ENCODE measurements around the gene OTOA. TPM values are rescaled to one million over a fixed set of nuclear protein-coding genes. Genes with fewer than 3 reads are reported as not detected.
"Not testable (repeated sequence)": the region's sequence is repeated elsewhere in the genome, so short reads cannot be mapped to it uniquely, and the experiment has no call there.

Gene OTOA
- total RNA-seq, 1 experiment from 2014 or later, result 0.10 TPM

GRCh38 chr16:21637032-21637968 lies 26.5 kb upstream of the OTOA start:
- in situ Hi-C loops (cut with HindIII; ENCODE audit: low sequenced_read_pairs), result no loop called here

DNA sequence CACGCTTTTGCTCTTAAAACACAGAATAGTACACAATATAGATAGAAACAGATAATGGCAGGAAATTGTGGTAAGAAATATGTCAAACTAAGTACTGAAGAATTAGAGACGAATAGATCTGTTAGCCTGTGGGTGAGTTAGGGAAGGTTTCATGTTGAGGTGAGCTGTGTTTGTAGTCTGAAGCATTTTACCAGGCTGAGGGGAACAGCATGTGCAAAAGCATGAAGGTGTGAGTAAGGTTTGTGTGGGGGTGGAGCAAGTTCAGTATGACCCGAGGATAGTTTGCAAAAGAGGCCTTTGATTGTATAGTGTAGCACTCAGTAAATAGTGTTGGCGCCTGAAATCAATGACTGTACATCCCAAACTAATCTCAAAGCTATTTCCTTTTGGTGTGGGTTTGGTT lies 25.2 kb upstream of the OTOA start:
- DNase-seq (ENCODE audit: low spot score), result no peak
- in situ Hi-C loops (cut with HindIII; ENCODE audit: low sequenced_read_pairs), result no loop called here

More at GRCh38 chr16:21637032-21637968, 26.5 kb upstream of the OTOA start:
- no peak for DNase-seq (ENCODE audit: low spot score)

DNA sequence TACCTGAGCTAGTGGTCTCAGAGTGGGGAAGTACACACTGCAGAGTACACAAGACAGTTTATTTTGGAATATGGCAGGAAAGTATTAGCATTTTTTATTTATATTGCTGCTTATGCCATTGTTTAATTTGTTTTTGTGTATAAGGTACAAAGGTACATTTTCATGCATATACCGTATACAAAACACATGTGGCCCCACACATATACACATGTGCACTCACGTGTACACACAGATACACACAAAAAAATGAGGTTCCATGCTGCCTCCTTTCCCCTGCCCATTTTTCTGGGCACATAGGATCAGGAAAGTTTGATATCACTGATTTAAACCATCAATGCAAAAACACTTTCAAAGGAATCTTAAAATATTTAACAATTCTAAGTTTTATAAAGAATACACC lies 24.3 kb upstream of the OTOA start:
- no peak for DNase-seq (ENCODE audit: low spot score)
- in situ Hi-C loops (cut with HindIII; ENCODE audit: low sequenced_read_pairs), result no loop called here

DNA sequence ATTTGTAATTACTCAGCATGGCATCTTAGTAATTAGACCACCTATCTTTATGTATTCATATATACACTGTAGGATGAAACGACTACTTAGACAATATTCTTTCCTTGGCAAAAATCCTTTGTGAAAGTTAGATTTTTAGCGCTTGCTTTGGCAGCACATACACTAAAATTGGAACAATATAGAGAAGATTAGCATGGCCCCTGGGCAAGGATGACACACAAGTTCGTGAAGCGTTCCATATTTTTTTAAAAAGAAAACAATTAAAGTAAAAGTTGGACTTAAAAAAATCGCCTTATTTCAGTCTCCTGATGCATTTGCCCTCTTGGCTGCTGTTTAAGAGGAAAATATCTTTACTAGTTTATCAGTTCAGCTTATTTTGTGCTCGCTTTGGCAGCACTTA lies 21.9 kb upstream of the OTOA start:
- no peak for DNase-seq (ENCODE audit: low spot score)
- in situ Hi-C loops (cut with HindIII; ENCODE audit: low sequenced_read_pairs), result no loop called here

DNA sequence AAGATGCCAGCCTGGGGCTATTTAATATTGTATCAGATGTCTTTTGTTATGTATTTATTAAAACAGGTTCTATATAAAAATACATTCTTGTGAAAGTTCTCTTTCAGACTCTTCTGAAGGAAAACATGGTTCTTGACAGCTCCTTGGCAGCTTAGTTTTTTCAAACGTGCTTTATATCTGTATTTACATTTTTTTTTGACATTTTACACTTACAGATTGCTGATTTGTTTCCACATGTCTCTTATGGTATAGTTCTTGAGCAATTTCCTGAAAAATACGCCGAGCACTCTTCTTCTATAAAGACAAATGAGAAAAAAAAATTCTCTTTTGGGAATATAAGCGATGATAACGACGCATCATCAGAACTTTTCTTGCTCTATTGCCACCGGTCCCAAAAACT lies 20.9 kb upstream of the OTOA start:
- DNase-seq (ENCODE audit: low spot score), result no peak
- in situ Hi-C loops (cut with HindIII; ENCODE audit: low sequenced_read_pairs), result no loop called here

GRCh38 chr16:21643785-21644184 lies 20.0 kb upstream of the OTOA start:
- no peak for DNase-seq (ENCODE audit: low spot score)

GRCh38 chr16:21644674-21645073 lies 19.1 kb upstream of the OTOA start:
- in situ Hi-C loops (cut with HindIII; ENCODE audit: low sequenced_read_pairs), result loop anchor here (5.0 kb wide), 1 partner anchor 43 kb away; no protein-coding TSS in a partner anchor
- no peak for DNase-seq (ENCODE audit: low spot score)

More at GRCh38 chr16:21643785-21644184, 20.0 kb upstream of the OTOA start:
- in situ Hi-C loops (cut with HindIII; ENCODE audit: low sequenced_read_pairs), result no loop called here

DNA sequence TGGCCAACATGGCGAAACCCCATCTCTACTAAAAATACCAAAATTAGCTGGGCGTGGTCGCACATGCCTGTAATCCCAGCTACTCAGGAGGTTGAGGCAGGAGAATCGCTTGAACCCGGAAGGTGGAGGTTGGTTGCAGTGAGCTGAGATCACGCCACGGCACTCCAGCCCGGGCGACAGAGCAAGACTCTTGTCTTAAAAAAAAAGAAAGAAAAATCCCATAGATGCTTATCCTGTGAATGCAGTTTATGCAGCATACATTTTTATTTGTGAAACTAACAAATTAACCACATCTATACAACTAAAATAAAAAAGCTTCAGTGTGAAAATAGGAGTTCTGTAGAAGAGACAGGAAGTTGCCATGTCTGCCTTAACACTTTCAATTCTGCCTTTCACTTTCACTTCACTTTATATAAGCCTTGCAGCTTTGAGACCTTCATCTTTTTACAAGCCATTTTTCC lies 18.5 kb upstream of the OTOA start:
- in situ Hi-C loops (cut with HindIII; ENCODE audit: low sequenced_read_pairs), result loop anchor here (5.0 kb wide), 1 partner anchor 42 kb away; no protein-coding TSS in a partner anchor
- DNase-seq (ENCODE audit: low spot score), result no peak

DNA sequence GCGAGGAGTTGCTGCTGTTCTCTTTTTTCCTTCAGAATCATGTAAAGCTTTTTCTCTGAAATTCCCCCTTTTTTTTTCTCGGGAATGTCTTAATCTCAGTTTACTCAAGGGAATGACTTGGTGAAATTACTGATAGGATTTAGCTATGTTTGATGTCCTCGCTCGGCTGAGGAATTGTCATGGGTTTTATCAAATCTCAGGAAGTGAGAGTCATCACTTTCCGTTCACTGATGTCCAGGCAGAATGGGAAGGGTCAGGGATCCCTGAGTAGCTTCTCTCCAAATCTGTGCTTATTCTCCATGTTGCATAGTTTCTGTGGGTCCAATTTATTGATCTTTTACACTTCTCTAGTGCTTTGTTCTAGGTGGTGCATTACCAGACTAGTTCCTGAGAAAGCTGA lies 17.7 kb upstream of the OTOA start:
- DNase-seq (ENCODE audit: low spot score), result no peak

GRCh38 chr16:21646721-21647561 lies 16.8 kb upstream of the OTOA start:
- in situ Hi-C loops (cut with HindIII; ENCODE audit: low sequenced_read_pairs), result loop anchor here (5.0 kb wide), 1 partner anchor 40 kb away; no protein-coding TSS in a partner anchor
- DNase-seq (ENCODE audit: low spot score), result no peak

More for the DNA sequence above, 17.7 kb upstream of the OTOA start:
- in situ Hi-C loops (cut with HindIII; ENCODE audit: low sequenced_read_pairs), result loop anchor here (5.0 kb wide), 1 partner anchor 41 kb away; no protein-coding TSS in a partner anchor

DNA sequence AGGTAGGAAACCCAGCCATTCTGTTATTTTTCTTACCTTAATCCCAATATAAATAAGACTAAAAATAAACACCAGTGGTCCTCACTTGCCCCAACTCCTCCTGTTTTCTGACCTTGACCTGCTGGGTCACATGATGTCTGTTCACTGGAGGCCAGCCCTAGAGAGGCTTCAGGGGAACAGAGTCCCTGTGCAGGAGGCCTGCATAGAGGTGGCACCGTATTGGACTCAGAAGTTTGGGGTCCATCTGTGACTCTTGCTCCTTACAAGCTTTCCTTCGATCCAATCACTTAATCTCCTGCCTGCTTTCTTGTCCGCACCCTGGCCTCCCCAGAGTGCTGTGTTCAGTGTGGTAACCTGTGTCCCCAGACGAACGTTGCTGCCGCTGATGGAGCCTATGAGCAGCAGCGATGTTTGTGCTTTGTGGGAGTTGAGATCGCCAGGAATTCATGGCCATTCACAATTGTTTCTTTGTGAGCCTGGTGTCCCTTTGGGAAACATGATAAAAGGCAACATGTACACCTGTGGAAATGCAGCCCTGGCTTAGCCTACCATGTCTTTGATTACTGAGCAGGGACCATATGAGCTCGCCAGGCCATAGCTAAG lies 16.1 kb upstream of the OTOA start:
- in situ Hi-C loops (cut with HindIII; ENCODE audit: low sequenced_read_pairs), result loop anchor here (5.0 kb wide), 1 partner anchor 40 kb away; no protein-coding TSS in a partner anchor
- no peak for DNase-seq (ENCODE audit: low spot score)

- in situ Hi-C loops (cut with HindIII; ENCODE audit: low sequenced_read_pairs), result loop anchor here (5.0 kb wide), 1 partner anchor 37 kb away; no protein-coding TSS in a partner anchor
These were observed 13.9 kb upstream of the OTOA start for GRCh38 chr16:21649826-21650406.

DNA sequence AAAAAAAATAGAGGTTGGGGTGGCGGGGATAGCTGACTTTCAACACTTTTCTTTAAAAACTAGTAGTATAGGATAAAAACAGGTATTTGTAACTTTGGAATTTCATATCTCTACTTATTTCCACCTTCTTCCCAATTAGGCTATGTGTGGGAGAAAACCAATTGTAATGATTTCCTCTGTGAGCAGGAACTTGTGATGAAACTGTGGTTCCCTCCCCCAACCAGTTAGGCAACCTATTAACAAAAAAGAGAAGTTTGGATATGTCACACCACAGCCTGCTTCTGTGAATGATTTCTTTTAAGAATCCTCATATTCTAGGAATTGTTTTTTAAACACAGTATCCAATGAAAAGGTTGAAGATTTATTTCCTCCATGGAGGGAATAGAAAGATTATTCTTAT lies 13.2 kb upstream of the OTOA start:
- no peak for DNase-seq (ENCODE audit: low spot score)
- in situ Hi-C loops (cut with HindIII; ENCODE audit: low sequenced_read_pairs), result no loop called here

More at GRCh38 chr16:21649826-21650406, 13.9 kb upstream of the OTOA start:
- not testable (repeated sequence) for DNase-seq (ENCODE audit: low spot score)

GRCh38 chr16:21651515-21651914 lies 12.3 kb upstream of the OTOA start:
- DNase-seq (ENCODE audit: low spot score), result no peak
- in situ Hi-C loops (cut with HindIII; ENCODE audit: low sequenced_read_pairs), result no loop called here

DNA sequence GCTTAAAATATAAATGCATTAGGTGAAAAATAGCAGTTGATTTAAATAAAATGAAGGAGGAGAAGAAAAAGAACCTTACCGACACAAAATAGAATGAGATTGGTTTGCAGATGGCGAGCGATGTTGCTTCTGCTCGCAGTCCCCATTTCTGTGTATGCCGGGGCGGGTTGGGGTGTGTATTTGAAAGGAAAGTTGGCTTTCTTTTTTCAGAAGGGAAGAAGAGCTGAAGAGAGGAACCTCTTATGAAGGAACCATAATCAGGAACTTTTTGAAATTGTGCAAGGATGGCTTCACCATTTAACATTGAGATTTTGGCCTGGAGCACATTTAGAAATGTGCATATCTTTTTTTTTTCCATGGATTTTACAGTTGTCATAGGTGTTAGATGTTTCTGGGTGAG lies 11.3 kb upstream of the OTOA start, which contains the start of gene IGSF6:
TSS of gene IGSF6 (minus strand) at position 156 of the 400 bp plus-strand sequence. CDS start at position 146, 10 bp downstream.
- DNase-seq (ENCODE audit: low spot score), result no peak
- in situ Hi-C loops (cut with HindIII; ENCODE audit: low sequenced_read_pairs), result no loop called here

GRCh38 chr16:21653571-21653970 lies 10.2 kb upstream of the OTOA start:
- in situ Hi-C loops (cut with HindIII; ENCODE audit: low sequenced_read_pairs), result no loop called here

GRCh38 chr16:21654466-21654865 lies 9.3 kb upstream of the OTOA start:
- no peak for DNase-seq (ENCODE audit: low spot score)
- in situ Hi-C loops (cut with HindIII; ENCODE audit: low sequenced_read_pairs), result no loop called here

More at GRCh38 chr16:21653571-21653970, 10.2 kb upstream of the OTOA start:
- no peak for DNase-seq (ENCODE audit: low spot score)

DNA sequence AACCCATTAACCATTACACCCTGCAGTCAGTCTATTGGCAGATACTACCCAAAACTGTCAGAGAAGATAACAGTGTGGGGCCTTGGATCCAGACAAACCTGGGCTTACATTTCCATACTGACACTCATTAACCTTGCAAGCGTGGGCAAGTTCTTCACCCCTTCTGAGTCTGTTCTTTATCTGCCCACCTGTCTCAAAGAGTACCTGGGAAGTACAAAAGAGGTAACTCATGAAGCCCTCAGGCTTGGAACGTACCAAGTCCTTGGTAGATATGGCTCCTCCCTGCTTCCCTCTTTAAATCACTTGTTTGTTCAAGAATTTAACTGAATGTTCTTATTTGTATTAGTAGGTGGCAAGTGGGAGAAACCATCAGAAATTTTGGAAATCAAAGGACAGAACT lies 8.9 kb upstream of the OTOA start:
- no peak for DNase-seq (ENCODE audit: low spot score)
- in situ Hi-C loops (cut with HindIII; ENCODE audit: low sequenced_read_pairs), result no loop called here

Measured in G401 (cell line).